ENCODE results near the gene AMBP. TPM values are rescaled to one million over a fixed set of nuclear protein-coding genes. Genes with fewer than 3 reads are reported as not detected.

The AMBP gene
- total and polyA plus RNA-seq, 2 donors from 2014 or later, result 5.3 to 43.5 TPM

GRCh38 chr9:114065304-114065703 is 12.8 kb downstream of the AMBP start:
- Histone ChIP-seq H3K36me3 (ENCODE audit: control insufficient read depth in 2 of 3, insufficient read depth in 3 of 3, low read length in 3 of 3) (no peaks in the 10 kb centered on the region), H3K9ac (ENCODE audit: low read length in 3 of 3) (no peak overlapping the region), H3K9me3 (ENCODE audit: control insufficient read depth in 2 of 3, insufficient read depth in 1 of 3, low read length in 3 of 3) (no peaks in the 10 kb centered on the region), H3K4me3 (ENCODE audit: low read length in 3 of 3) (no peak overlapping the region), H3K4me1 (ENCODE audit: control insufficient read depth in 2 of 3, insufficient read depth in 2 of 3, low read depth in 1 of 3, low read length in 3 of 3) (no peaks in the 10 kb centered on the region), H3K27ac (ENCODE audit: low read depth in 2 of 2, low read length in 2 of 2) (no peak overlapping the region), H3K27me3 (ENCODE audit: control insufficient read depth, insufficient read depth, low read length) (no peaks in the 10 kb centered on the region)
- TF ChIP-seq, protein P1, sequence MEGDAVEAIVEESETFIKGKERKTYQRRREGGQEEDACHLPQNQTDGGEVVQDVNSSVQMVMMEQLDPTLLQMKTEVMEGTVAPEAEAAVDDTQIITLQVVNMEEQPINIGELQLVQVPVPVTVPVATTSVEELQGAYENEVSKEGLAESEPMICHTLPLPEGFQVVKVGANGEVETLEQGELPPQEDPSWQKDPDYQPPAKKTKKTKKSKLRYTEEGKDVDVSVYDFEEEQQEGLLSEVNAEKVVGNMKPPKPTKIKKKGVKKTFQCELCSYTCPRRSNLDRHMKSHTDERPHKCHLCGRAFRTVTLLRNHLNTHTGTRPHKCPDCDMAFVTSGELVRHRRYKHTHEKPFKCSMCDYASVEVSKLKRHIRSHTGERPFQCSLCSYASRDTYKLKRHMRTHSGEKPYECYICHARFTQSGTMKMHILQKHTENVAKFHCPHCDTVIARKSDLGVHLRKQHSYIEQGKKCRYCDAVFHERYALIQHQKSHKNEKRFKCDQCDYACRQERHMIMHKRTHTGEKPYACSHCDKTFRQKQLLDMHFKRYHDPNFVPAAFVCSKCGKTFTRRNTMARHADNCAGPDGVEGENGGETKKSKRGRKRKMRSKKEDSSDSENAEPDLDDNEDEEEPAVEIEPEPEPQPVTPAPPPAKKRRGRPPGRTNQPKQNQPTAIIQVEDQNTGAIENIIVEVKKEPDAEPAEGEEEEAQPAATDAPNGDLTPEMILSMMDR (IDR thresholded peaks at IDR 0.05; ENCODE audit: borderline replicate concordance, extremely low read depth, insufficient read depth), result no peak
- FAIRE-seq (no peak), DNase-seq (peak in 1 of 5 donors; percentile 4)
- intact Hi-C loops (cut with DNase I), result no loop called here

GRCh38 chr9:114061830-114062474 is 16.1 kb downstream of the AMBP start:
- FAIRE-seq (no peak), DNase-seq (peak in 2 of 5 donors; percentile 3 to 26)
- H3K27ac ChIP-seq (ENCODE audit: low read depth in 2 of 2, low read length in 2 of 2), result no peak overlapping the region
- H3K4me3 ChIP-seq (ENCODE audit: low read length in 3 of 3), result no peak overlapping the region
- no peaks in the 10 kb centered on the region for H3K27me3 ChIP-seq (ENCODE audit: control insufficient read depth, insufficient read depth, low read length)
- no peaks in the 10 kb centered on the region for H3K9me3 ChIP-seq (ENCODE audit: control insufficient read depth in 2 of 3, insufficient read depth in 1 of 3, low read length in 3 of 3)
- H3K4me1 ChIP-seq (ENCODE audit: control insufficient read depth in 2 of 3, insufficient read depth in 2 of 3, low read depth in 1 of 3, low read length in 3 of 3), result peaks cover 0 to 5% (median 4%) of the 10 kb centered on the region in 3 donors
- TF ChIP-seq, protein P1 (IDR thresholded peaks at IDR 0.05; ENCODE audit: borderline replicate concordance, extremely low read depth, insufficient read depth), result no peak
- no peak overlapping the region for H3K9ac ChIP-seq (ENCODE audit: low read length in 3 of 3)
- H3K36me3 ChIP-seq (ENCODE audit: control insufficient read depth in 2 of 3, insufficient read depth in 3 of 3, low read length in 3 of 3), result no peaks in the 10 kb centered on the region
- intact Hi-C loops (cut with DNase I), result no loop called here

DNA sequence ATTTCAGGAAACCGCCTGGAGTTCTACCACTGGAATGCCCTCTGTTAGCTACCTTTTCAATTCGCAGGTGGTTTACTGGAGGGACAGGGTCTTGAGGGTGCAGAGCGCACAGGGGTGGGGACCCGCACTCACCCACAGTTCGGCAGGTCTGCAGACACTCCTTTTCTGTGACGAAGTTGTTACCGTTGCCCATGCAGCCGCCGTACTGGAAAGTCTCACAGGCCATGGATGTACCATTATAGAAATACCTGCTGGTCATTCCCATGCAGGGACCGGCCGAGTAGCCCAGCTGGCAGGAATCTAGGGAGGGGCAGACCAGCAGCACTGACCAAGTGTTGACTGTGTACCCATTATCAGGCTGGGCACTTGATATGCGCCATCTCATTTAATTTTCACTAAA is 16.8 kb downstream of the AMBP start:
- H3K4me3 ChIP-seq (ENCODE audit: low read length in 3 of 3), result no peak overlapping the region
- no peaks in the 10 kb centered on the region for H3K27me3 ChIP-seq (ENCODE audit: control insufficient read depth, insufficient read depth, low read length)
- no peaks in the 10 kb centered on the region for H3K9me3 ChIP-seq (ENCODE audit: control insufficient read depth in 2 of 3, insufficient read depth in 1 of 3, low read length in 3 of 3)
- no peak overlapping the region for H3K9ac ChIP-seq (ENCODE audit: low read length in 3 of 3)
- H3K36me3 ChIP-seq (ENCODE audit: control insufficient read depth in 2 of 3, insufficient read depth in 3 of 3, low read length in 3 of 3), result no peaks in the 10 kb centered on the region
- TF ChIP-seq, protein P1 (IDR thresholded peaks at IDR 0.05; ENCODE audit: borderline replicate concordance, extremely low read depth, insufficient read depth), result no peak
- intact Hi-C loops (cut with DNase I), result no loop called here
- FAIRE-seq (no peak), DNase-seq (peak in 1 of 5 donors; percentile 21)
- H3K27ac ChIP-seq (ENCODE audit: low read depth in 2 of 2, low read length in 2 of 2), result no peak overlapping the region
- peaks cover 0 to 5% (median 4%) of the 10 kb centered on the region in 3 donors for H3K4me1 ChIP-seq (ENCODE audit: control insufficient read depth in 2 of 3, insufficient read depth in 2 of 3, low read depth in 1 of 3, low read length in 3 of 3)

Measured in kidney (tissue), 14 donors.